H9 (cell line): ENCODE measurements around the gene LLGL2. TPM values are rescaled to one million over a fixed set of nuclear protein-coding genes. Genes with fewer than 3 reads are reported as not detected.

Experiments used
- DNase-seq: peaks from one replicate; pipeline ENCODE4 v3.0.0-alpha.2; 2017
- H2AFZ ChIP-seq: one replicate; pipeline ENCODE4 v1.6.1; 2013; ENCODE audit warnings: mild to moderate bottlenecking, low read length, control low read depth, moderate library complexity
- H2AK5ac ChIP-seq: 2 replicates; pipeline ENCODE4 v1.6.1; 2013; ENCODE audit warnings: low read length, control low read depth, mixed read lengths; ENCODE audit not compliant: insufficient read length
- H2BK120ac ChIP-seq: one replicate; pipeline ENCODE4 v1.6.1; 2013; ENCODE audit warnings: low read depth, mild to moderate bottlenecking, low read length, control low read depth, inconsistent platforms; ENCODE audit not compliant: poor library complexity, severe bottlenecking
- H2BK12ac ChIP-seq: 2 replicates; pipeline ENCODE4 v1.6.1; 2013; ENCODE audit warnings: low read length, control low read depth, mixed read lengths, low read depth; ENCODE audit not compliant: insufficient read length
- H2BK15ac ChIP-seq: 2 replicates; pipeline ENCODE4 v1.6.1; 2013; ENCODE audit warnings: low read depth, low read length, control low read depth
- H2BK20ac ChIP-seq: one replicate; pipeline ENCODE4 v1.6.1; 2013; ENCODE audit warnings: low read depth, mild to moderate bottlenecking, low read length, control low read depth, inconsistent platforms; ENCODE audit not compliant: poor library complexity, severe bottlenecking
- H2BK5ac ChIP-seq: 2 replicates; pipeline ENCODE4 v1.6.1; 2013; ENCODE audit warnings: low read length, control low read depth, mixed read lengths; ENCODE audit not compliant: insufficient read length
- H3K14ac ChIP-seq: 2 replicates; pipeline ENCODE4 v1.6.1; 2013; ENCODE audit warnings: low read length, control low read depth; ENCODE audit not compliant: insufficient read depth
- H3K18ac ChIP-seq: 2 replicates; pipeline ENCODE4 v1.6.1; 2013; ENCODE audit warnings: low read depth, mild to moderate bottlenecking, mixed read lengths, low read length, control low read depth; ENCODE audit not compliant: insufficient read length
- H3K23ac ChIP-seq: 2 replicates; pipeline ENCODE4 v1.6.1; 2013; ENCODE audit warnings: low read length, control low read depth, mixed read lengths, low read depth; ENCODE audit not compliant: insufficient read length
- H3K23me2 ChIP-seq: 2 replicates; pipeline ENCODE4 v1.6.1; 2013; ENCODE audit warnings: low read depth, mild to moderate bottlenecking, mixed read lengths, low read length, control low read depth; ENCODE audit not compliant: insufficient read length, poor library complexity, severe bottlenecking
- H3K27ac ChIP-seq: 2 replicates; pipeline ENCODE4 v1.5.1; 2013; ENCODE audit warnings: low read length, control low read depth, mixed read lengths, low read depth; ENCODE audit not compliant: insufficient read length
- H3K27me3 ChIP-seq: 2 replicates; pipeline ENCODE4 v1.6.1; 2013; ENCODE audit warnings: low read length, control low read depth, inconsistent platforms; ENCODE audit not compliant: insufficient read depth
- H3K4ac ChIP-seq: 2 replicates; pipeline ENCODE4 v1.6.1; 2013; ENCODE audit warnings: low read depth, mild to moderate bottlenecking, control low read depth, inconsistent platforms, low read length, moderate library complexity
- H3K4me1 ChIP-seq: 2 replicates; pipeline ENCODE4 v1.6.1; 2013; ENCODE audit warnings: low read length, control low read depth, inconsistent platforms; ENCODE audit not compliant: insufficient read depth
- H3K4me2 ChIP-seq: 2 replicates; pipeline ENCODE4 v1.6.1; 2013; ENCODE audit warnings: low read length, control low read depth, mixed read lengths; ENCODE audit not compliant: insufficient read length, insufficient read depth
- H3K56ac ChIP-seq: 2 replicates; pipeline ENCODE4 v1.6.1; 2013; ENCODE audit warnings: low read depth, mild to moderate bottlenecking, mixed read lengths, low read length, control low read depth; ENCODE audit not compliant: insufficient read length
- H3K79me1 ChIP-seq: 2 replicates; pipeline ENCODE4 v1.6.1; 2013; ENCODE audit warnings: low read depth, mild to moderate bottlenecking, moderate library complexity, low read length, control low read depth, inconsistent platforms; ENCODE audit not compliant: insufficient read depth, poor library complexity, severe bottlenecking
- H3K79me2 ChIP-seq: 2 replicates; pipeline ENCODE4 v1.6.1; 2013; ENCODE audit warnings: low read length, control low read depth, inconsistent platforms; ENCODE audit not compliant: insufficient read depth
- H3K9ac ChIP-seq: 2 replicates; pipeline ENCODE4 v1.6.1; 2013; ENCODE audit warnings: low read length, control low read depth, mixed read lengths; ENCODE audit not compliant: insufficient read length; ENCODE audit errors: extremely low read depth
- H3K9me3 ChIP-seq: one replicate; pipeline ENCODE4 v1.6.1; 2013; ENCODE audit warnings: low read depth, low read length, inconsistent platforms; ENCODE audit not compliant: control insufficient read depth
- H3T11ph ChIP-seq: one replicate; pipeline ENCODE4 v1.6.1; 2013; ENCODE audit warnings: mild to moderate bottlenecking, low read length, control low read depth, inconsistent platforms
- H4K20me1 ChIP-seq: one replicate; pipeline ENCODE4 v1.6.1; 2013; ENCODE audit not compliant: control insufficient read depth, insufficient read length, insufficient read depth
- H4K5ac ChIP-seq: 2 replicates; pipeline ENCODE4 v1.6.1; 2013; ENCODE audit warnings: low read depth, mild to moderate bottlenecking, mixed read lengths, low read length, control low read depth; ENCODE audit not compliant: insufficient read length
- H4K8ac ChIP-seq: replicated peaks from 2 replicates; pipeline ENCODE4 v1.6.1; 2013; ENCODE audit warnings: low read length, control low read depth, mixed read lengths, low read depth; ENCODE audit not compliant: insufficient read length
- H4K91ac ChIP-seq: 2 replicates; pipeline ENCODE4 v1.6.1; 2013; ENCODE audit warnings: low read depth, mild to moderate bottlenecking, moderate library complexity, mixed read lengths, low read length, control low read depth; ENCODE audit not compliant: insufficient read length
- H3K27ac Mint-ChIP-seq, 3 experiments: 2 replicates in 2 of 3; 3 replicates in 1 of 3; pipeline ENCODE4 v1.8.0; 2020 to 2021; ENCODE audit warnings: mixed read lengths in 3 of 3, mild to moderate bottlenecking in 1 of 3, moderate library complexity in 1 of 3
- H3K27me3 Mint-ChIP-seq: 2 replicates; pipeline ENCODE4 v1.8.0; 2021; ENCODE audit warnings: low read depth, mild to moderate bottlenecking, moderate library complexity, mixed read lengths
- H3K36me3 Mint-ChIP-seq, 3 experiments: 2 replicates in 2 of 3; 3 replicates in 1 of 3; pipeline ENCODE4 v1.8.0; 2020 to 2021; ENCODE audit warnings: low read depth in 3 of 3, mixed read lengths in 3 of 3; ENCODE audit not compliant: insufficient read depth in 1 of 3
- H3K4me1 Mint-ChIP-seq, 2 experiments: 2 replicates each; pipeline ENCODE4 v1.8.0; 2020; ENCODE audit warnings: mixed read lengths in 2 of 2
- H3K4me3 Mint-ChIP-seq, 2 experiments: 2 replicates in 1 of 2; 3 replicates in 1 of 2; pipeline ENCODE4 v1.8.0; 2020 to 2021; ENCODE audit warnings: mild to moderate bottlenecking in 2 of 2, mixed read lengths in 2 of 2, moderate library complexity in 1 of 2
- H3K9me3 Mint-ChIP-seq, 2 experiments: 2 replicates in 1 of 2; 3 replicates in 1 of 2; pipeline ENCODE4 v1.8.0; 2020; ENCODE audit warnings: mild to moderate bottlenecking in 2 of 2, mixed read lengths in 2 of 2, moderate library complexity in 1 of 2
- WGBS: extraction: QIAGEN DNeasy Blood & Tissue Kit; methylation state at CpG from one replicate; pipeline ENCODE4 v1.1.7; 2013; ENCODE audit warnings: missing lambda C conversion rate, low lambda C conversion rate, mixed read lengths; ENCODE audit not compliant: insufficient read length; ENCODE audit errors: extremely low coverage; 5-methylcytosine and 5-hydroxymethylcytosine counted together
- total RNA-seq: library from RNA; stranded (reverse); gene quantifications from 2 replicates; pipeline ENCODE4 v1.2.1, GENCODE V29; 2021
- TF ChIP-seq, protein P1 (sequence below): fragments of 200-600 bp; sonication (generic); conservative IDR thresholded peaks from 3 replicates; pipeline ENCODE4 v1.8.0; 2021; ENCODE audit warnings: antibody characterized with exemption, mild to moderate bottlenecking

LLGL2 gene
- total RNA-seq, 1 experiment from 2014 or later, result 90.4 TPM

DNA sequence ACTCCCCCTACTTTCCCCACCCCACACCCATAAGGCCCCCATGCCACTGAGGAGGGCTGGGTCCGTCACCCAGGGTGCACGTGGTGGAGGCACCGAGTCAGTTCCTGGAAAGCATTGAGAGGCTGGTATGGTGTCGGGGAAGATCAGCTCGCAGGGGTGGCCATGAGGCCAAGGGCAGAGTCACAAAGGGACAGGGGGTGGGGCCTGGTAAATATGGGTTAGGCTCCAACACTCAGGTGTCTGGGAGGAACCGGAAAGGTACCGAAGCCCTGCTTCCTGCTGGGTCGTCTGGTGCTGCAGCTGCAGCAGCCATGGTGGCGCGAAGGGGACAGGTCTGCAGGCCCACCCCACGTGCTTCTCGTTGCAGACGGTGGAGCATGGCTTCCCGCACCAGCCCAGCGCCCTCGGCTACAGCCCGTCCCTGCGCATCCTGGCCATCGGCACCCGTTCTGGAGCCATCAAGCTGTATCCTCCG lies 30.2 kb downstream of the LLGL2 start:
- no peak overlapping the region for H3K4me2 ChIP-seq
- Mint-ChIP-seq H3K27ac (peak overlapping the region in 2 of 3 experiments; percentile 44 to 51; a peak in 1 of 7 replicates), H3K9me3 (no peaks in the 10 kb centered on the region), H3K27me3 (no peaks in the 10 kb centered on the region), H3K36me3 (peaks cover 0 to 13% (median 2%) of the 10 kb centered on the region in 3 experiments; a peak in 4 of 7 replicates), H3K4me3 (no peak overlapping the region), H3K4me1 (peaks cover 4 to 24% of the 10 kb centered on the region in 2 experiments)
- H2AK5ac ChIP-seq, result no peak overlapping the region
- H3K79me2 ChIP-seq, result no peaks in the 10 kb centered on the region
- H4K5ac ChIP-seq, result no peak overlapping the region
- TF ChIP-seq, protein P1, sequence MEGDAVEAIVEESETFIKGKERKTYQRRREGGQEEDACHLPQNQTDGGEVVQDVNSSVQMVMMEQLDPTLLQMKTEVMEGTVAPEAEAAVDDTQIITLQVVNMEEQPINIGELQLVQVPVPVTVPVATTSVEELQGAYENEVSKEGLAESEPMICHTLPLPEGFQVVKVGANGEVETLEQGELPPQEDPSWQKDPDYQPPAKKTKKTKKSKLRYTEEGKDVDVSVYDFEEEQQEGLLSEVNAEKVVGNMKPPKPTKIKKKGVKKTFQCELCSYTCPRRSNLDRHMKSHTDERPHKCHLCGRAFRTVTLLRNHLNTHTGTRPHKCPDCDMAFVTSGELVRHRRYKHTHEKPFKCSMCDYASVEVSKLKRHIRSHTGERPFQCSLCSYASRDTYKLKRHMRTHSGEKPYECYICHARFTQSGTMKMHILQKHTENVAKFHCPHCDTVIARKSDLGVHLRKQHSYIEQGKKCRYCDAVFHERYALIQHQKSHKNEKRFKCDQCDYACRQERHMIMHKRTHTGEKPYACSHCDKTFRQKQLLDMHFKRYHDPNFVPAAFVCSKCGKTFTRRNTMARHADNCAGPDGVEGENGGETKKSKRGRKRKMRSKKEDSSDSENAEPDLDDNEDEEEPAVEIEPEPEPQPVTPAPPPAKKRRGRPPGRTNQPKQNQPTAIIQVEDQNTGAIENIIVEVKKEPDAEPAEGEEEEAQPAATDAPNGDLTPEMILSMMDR, result no peak
- H3K27ac ChIP-seq, result no peak overlapping the region
- H2AFZ ChIP-seq, result no peak overlapping the region
- no peak overlapping the region for H4K8ac ChIP-seq
- no peak overlapping the region for H4K91ac ChIP-seq
- H3T11ph ChIP-seq, result no peak overlapping the region
- no peak overlapping the region for H2BK20ac ChIP-seq
- no peak for DNase-seq
- H2BK12ac ChIP-seq, result no peak overlapping the region
- H2BK120ac ChIP-seq, result no peak overlapping the region
- H3K23me2 ChIP-seq, result no peaks in the 10 kb centered on the region
- no peaks in the 10 kb centered on the region for H3K9me3 ChIP-seq
- WGBS, result no CpG with 5 or more reads among the region's 21 CpGs
- H3K14ac ChIP-seq, result no peak overlapping the region
- H2BK15ac ChIP-seq, result no peak overlapping the region
- no peak overlapping the region for H3K9ac ChIP-seq
- peaks cover 4% of the 10 kb centered on the region; the same call in 1 of the 2 replicates for H3K4me1 ChIP-seq
- H3K79me1 ChIP-seq, result no peaks in the 10 kb centered on the region
- no peaks in the 10 kb centered on the region for H3K27me3 ChIP-seq
- H2BK5ac ChIP-seq, result no peak overlapping the region
- no peak overlapping the region for H3K56ac ChIP-seq
- no peak overlapping the region for H3K23ac ChIP-seq
- no peaks in the 10 kb centered on the region for H4K20me1 ChIP-seq
- H3K4ac ChIP-seq, result no peak overlapping the region
- H3K18ac ChIP-seq, result no peak overlapping the region
